GM19193 (cell line): ENCODE measurements around the gene OR10J4.

Experiments used
- POLR2A ChIP-seq: IDR thresholded peaks from 4 replicates; pipeline ENCODE4 v1.6.1; 2011; ENCODE audit not compliant: insufficient read depth, insufficient read length; ENCODE audit errors: extremely low read depth

Gene OR10J4

GRCh38 chr1:159468321-159468720 lies 36.3 kb downstream of the OR10J4 start:
- no peak for TF ChIP-seq POLR2A

- no peak for TF ChIP-seq POLR2A
Measured at GRCh38 chr1:159469921-159470533, 38.0 kb downstream of the OR10J4 start.

DNA sequence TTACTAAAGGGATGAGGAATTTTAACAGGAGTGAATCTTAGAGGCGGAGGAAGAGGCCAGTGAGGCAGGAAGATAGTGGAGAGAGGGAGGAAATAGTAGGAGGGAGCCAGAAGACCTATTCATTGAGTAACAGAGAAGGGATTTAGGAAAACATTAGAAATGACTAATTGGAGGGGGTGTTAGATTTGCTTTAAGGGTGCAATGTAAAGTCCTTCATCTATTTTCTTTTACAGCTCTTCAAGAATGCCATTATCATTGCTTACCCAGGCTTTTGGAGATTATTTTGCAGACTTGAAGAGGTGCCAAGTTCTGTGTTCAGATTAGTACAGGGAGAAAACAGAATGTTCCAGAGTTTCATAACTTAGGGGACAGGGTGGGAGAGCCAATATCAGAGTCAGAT lies 41.3 kb downstream of the OR10J4 start:
- no peak for TF ChIP-seq POLR2A

DNA sequence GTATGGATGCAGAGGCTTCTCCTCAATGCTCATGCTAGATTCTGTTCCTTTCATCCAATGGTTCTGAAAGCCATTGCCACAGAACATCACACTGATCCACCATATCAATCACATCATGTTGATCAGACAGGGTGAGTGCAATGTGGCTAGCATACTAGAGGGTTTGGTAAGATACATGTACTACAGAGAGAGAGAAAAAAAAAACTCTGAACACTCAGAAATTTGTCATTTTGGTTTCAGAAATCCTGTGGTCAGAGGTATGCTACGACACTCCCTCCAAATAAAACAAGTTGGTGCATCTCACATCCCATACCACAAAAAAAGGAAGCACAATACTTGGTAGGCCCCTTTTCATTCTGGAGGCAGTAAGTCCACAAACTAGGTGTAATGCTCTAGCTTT lies 42.9 kb downstream of the OR10J4 start:
- no peak for TF ChIP-seq POLR2A
